ENCODE results near the gene ARHGEF4.

Gene ARHGEF4

DNA sequence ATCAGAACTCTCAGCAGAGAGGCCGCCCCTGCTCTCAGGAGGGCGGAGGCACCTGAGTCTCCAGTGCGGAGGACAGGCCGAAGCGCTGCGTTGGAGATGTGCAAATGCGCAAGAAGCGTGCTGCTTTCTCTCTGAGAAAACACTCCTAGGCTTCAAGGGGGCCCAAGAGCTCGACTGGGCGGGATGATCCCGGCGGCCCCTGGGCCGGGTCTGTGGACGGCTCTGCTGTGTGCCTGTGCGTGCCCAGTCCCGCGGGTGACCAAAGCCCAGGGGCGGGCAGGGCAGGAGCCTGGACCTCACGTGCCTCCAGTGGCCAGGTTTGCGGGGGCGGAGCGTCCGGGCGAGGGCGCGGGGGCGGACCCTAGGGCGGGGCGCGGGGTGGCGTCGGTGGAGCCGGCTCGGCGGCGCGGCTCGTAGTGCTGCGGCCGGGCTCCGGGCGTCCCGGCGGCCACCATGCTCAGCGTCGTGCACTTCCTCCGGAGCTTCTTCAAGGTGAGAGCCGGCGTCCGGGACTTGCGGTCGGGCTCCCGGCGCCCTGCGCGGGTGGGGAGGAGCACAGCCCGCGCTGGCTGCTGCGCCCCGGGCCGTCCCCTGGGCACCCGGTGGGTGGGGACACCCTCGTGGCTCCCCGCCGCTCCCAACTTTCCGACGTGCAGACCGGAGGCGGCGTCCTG lies at the start of gene ARHGEF4:
ARHGEF4 (plus strand) TSS at position 414 of the 674 bp plus-strand sequence; CDS start at position 454, 40 bp downstream.
- DNase-seq (ENCODE audit: low read depth): no peak

DNA sequence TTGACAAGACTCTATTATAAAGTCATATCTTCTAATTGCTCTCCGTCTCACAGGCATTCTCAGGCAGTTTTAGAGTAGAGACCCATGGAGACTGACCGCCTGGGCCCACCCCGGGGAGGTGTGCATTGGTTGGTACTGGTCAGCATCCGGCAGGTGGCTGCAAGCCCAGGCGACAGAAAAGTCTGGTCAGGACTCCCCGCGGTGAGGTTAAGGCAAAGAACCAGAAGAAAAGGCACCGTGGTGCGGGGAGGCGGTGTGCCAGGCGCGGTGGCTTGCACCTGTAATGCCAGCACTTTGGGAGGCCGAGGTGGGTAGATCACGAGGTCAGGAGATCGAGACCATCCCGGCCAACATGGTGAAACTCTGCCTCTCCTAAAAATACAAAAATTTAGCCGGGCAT lies 48.9 kb upstream of the ARHGEF4 start:
- DNase-seq (ENCODE audit: low read depth): no peak

DNA sequence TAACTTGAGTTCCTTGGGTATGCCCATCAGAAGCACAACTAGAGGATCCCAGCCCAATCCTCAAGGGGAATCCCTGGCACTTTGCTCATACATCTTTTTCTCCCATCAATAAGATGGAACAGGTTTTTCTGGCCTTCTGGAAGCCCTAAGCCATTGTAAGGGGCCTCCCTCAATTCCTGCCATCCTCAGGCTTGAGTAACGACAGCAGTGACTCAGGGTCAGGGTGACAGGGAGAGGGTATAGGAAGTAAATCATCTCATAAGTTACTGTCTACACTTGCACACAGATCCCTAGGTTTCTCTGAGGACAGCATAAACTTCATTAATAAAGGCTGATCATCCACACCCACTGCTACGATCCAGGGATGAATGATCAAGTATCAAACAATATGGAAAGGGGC lies 46.4 kb upstream of the ARHGEF4 start:
- DNase-seq (ENCODE audit: low read depth): no peak

GRCh38 chr2:130790804-130791616 lies 45.7 kb upstream of the ARHGEF4 start:
- no peak for DNase-seq (ENCODE audit: low read depth)

- no peak for DNase-seq (ENCODE audit: low read depth)
Observed at GRCh38 chr2:130791617-130791939, 45.1 kb upstream of the ARHGEF4 start.

GRCh38 chr2:130795431-130795830 lies 41.3 kb upstream of the ARHGEF4 start:
- no peak for DNase-seq (ENCODE audit: low read depth)

DNA sequence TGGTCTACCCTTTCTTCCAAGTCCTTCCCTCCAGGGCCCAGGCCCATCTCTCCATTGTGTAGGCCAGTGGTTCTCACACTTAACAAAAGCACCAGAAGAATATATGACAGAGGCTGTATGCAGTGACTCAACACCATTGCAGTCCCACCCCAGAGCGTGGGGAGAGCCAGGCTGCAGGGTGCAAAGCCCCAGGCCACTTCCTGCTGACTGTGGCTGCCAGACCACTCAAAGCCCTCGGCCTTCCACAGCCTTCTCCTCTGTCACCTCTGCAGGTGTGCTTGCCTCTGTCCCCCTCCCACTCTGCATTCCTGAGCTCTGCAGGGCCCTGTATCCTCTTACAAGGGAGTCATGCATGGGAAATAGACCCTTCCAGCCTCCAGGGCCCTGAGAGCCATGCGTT lies 40.4 kb upstream of the ARHGEF4 start:
- DNase-seq (ENCODE audit: low read depth): no peak

DNA sequence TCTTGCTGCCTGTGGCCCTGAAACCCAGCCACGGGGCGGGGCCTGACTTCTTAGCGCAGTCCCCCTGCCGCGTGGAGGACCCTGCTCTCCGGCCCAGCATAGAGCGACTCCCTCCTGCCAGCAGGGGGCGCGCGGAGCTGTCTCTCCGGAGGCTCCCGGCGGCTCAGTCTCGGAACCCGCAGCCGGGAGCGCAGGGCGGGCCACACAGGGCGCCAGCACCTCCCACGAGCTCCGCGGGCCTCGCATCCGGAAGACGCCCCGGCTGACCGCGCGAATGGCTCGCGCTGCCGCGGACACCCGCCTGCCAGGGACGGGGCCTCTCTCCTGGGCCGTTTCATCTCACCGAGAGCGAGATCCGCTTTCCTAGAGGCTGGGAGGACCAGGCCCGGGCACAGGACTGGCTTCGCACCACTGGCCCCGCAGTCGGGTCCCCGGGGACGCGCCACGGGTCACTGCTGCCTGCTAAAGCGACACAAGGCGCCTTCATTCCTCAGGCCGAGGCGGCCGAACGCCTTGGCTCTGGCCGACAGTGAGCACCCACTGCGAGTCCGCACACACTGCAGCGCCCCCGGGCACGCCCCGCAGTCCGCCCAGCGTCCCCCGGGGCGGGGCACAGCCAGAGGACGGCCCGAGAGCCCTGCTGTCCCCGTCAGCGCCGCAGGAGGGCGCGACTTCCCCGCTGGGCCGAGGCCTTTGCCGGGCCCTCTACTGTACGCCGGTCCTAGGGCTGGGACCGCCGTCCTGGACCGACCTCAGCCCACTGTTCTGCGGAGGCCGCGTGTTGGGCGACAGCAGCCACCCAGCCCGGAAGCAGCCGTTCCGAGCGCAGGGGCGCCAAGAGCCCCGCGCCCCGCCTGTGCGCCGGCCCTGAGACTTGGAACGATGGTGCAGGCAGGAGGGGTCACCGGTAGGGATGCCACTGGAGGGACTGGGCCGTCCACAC lies 39.0 kb upstream of the ARHGEF4 start:
- DNase-seq (ENCODE audit: low read depth): peak; percentile 76

GRCh38 chr2:130798472-130799218 lies 38.1 kb upstream of the ARHGEF4 start:
- no peak for DNase-seq (ENCODE audit: low read depth)

GRCh38 chr2:130799295-130799694 lies 37.4 kb upstream of the ARHGEF4 start:
- no peak for DNase-seq (ENCODE audit: low read depth)

GRCh38 chr2:130805613-130806012 lies 31.1 kb upstream of the ARHGEF4 start:
- DNase-seq (ENCODE audit: low read depth): no peak

DNA sequence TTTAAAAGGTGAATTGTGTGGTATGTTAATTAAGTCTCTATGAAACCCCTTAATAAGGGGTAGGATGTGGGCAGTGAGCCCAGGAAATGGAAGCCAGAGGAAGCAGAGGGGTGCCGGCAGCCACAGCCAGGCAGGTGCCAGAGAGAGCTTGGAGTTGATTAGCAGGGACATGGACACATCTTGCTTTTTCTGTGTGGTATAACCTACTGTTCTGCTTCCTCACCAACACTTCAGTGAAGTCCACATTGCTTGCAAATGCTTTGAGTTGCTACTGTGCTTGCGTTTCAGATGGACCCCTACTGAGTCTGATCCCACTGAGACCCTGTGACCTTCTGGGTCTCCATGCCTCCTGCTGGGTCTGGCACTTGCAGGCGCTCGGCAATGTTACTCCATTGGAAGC lies 30.3 kb upstream of the ARHGEF4 start:
- DNase-seq (ENCODE audit: low read depth): no peak

DNA sequence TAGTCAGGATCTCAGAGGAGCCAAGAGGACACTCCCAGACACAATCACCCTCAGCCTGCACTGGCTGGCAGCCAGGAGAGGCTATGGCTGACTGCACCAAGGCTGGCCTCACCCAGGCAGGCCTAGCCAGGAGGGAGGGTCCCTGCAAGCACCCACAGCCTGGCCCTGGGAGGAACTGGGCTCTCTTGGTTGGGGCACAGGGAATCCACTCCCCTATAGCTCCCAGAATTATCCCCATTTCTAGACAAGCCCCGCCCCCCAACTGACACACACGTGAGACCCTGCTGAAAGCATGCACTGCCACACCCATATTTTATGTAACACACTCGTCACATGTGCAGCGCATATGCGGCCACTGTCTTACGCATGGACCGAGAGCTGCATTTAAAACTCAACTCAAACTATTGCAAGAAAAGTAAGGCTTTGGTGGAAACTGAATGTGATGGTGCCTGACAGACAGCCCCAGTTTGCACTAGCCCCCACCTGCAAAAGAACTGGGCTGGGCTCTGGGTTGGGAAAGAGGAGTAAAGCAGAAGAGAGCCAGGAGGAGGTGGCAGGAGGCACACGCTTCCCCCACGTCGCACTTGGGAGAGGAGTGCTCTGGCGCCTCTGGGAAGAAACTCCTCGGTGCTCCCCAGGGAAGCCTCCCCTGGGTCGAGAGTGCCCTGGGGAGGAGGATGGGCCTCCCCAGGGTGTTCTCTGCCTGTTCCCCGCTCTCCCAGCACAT lies 28.9 kb upstream of the ARHGEF4 start:
- no peak for DNase-seq (ENCODE audit: low read depth)

GRCh38 chr2:130808482-130809268 lies 28.0 kb upstream of the ARHGEF4 start:
- no peak for DNase-seq (ENCODE audit: low read depth)

DNA sequence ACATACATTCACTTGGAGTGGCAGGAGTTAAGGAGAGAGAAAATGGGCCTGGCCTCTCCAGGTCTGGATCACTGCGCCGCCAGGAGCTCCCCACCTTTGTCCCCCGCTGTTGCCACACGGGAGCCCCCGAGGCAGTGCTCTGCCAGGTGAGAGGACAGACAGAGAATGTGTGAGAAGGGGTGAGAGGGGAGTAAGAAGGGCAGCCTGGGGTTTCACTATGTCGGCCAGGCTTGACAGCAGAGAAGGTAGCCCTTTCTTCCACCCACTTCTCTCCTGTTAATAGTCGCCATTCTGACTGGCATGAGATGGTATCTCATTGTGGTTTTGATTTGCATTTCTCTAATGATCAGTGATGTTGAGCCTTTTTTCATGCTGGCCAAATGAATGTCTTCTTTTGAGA lies 26.2 kb upstream of the ARHGEF4 start:
- DNase-seq (ENCODE audit: low read depth): no peak

- DNase-seq (ENCODE audit: low read depth): no peak
Observed at GRCh38 chr2:130813722-130814121, 23.0 kb upstream of the ARHGEF4 start.

- DNase-seq (ENCODE audit: low read depth): no peak
Observed at GRCh38 chr2:130814931-130815680, 21.6 kb upstream of the ARHGEF4 start.

GRCh38 chr2:130818809-130819208 lies 17.9 kb upstream of the ARHGEF4 start:
- no peak for DNase-seq (ENCODE audit: low read depth)

GRCh38 chr2:130819226-130819607 lies 17.5 kb upstream of the ARHGEF4 start:
- DNase-seq (ENCODE audit: low read depth): no peak
